Astrocyte (in vitro differentiated cells and primary cell): ENCODE data around the gene DLG1.

ENCODE experiments used
- EZH2 ChIP-seq: IDR thresholded peaks from 2 replicates; pipeline ENCODE4 v1.6.1; 2012; ENCODE audit warnings: mild to moderate bottlenecking, low read length, inconsistent platforms; ENCODE audit not compliant: insufficient read depth
- TF ChIP-seq, protein P1 (sequence below): IDR thresholded peaks from 2 replicates; pipeline ENCODE4 v1.5.1; 2011; ENCODE audit warnings: low read depth, mild to moderate bottlenecking, inconsistent platforms, low read length, moderate library complexity; ENCODE audit not compliant: insufficient read depth

- TF ChIP-seq, protein P1, sequence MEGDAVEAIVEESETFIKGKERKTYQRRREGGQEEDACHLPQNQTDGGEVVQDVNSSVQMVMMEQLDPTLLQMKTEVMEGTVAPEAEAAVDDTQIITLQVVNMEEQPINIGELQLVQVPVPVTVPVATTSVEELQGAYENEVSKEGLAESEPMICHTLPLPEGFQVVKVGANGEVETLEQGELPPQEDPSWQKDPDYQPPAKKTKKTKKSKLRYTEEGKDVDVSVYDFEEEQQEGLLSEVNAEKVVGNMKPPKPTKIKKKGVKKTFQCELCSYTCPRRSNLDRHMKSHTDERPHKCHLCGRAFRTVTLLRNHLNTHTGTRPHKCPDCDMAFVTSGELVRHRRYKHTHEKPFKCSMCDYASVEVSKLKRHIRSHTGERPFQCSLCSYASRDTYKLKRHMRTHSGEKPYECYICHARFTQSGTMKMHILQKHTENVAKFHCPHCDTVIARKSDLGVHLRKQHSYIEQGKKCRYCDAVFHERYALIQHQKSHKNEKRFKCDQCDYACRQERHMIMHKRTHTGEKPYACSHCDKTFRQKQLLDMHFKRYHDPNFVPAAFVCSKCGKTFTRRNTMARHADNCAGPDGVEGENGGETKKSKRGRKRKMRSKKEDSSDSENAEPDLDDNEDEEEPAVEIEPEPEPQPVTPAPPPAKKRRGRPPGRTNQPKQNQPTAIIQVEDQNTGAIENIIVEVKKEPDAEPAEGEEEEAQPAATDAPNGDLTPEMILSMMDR, result no peak
- no peak for TF ChIP-seq EZH2
These were observed 15.4 kb downstream of the DLG1 start for GRCh38 chr3:197283045-197283444.
